ENCODE data around the gene ITIH6. TPM values are rescaled to one million over a fixed set of nuclear protein-coding genes. Genes with fewer than 3 reads are reported as not detected.
A peak's percentile ranks its signal among the peaks of the same experiment; 100 is the strongest.
"Not testable (repeated sequence)": the region's sequence is repeated elsewhere in the genome, so short reads cannot be mapped to it uniquely, and the experiment has no call there.

Gene ITIH6
- total and polyA plus RNA-seq, 2 donors from 2014 or later = not detected

DNA sequence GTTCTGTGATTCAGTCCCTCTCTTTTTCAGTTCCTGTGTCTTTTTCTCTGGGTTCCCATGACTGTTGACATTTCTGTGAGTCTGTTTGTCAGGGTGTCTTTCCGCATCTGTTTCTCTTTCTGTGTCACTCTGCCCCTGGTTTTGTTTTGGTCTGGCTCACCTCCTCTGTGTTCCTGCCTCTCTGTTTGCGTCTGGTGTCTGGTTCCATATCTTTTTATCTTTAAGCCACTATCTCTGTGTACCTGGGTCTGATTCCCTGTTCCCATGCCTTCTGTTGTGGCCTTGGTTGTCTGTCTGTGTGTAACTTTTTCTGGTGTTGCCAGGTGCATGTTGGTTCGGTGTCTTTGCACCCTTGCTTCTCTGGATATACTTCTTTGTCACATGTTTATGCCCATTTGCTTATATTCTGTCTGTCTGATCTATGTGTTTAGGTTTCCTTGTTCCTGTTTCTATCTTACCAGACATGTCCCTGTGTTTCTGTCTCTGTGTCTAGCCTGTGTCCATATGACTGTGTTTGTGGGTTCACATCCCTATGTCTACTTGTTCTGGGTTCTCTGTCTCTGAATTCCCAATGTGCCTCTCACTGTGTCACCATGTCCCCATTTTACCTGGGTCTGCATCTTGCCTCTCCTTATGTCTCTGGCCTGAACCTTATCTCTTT is 50.2 kb downstream of the ITIH6 start:
- Histone ChIP-seq H3K9me3 (ENCODE audit: control insufficient read depth in 2 of 3, insufficient read depth in 1 of 3, low read length in 3 of 3) (no peaks in the 10 kb centered on the region), H3K27ac (ENCODE audit: low read depth in 2 of 2, low read length in 2 of 2) (no peak overlapping the region), H3K4me3 (ENCODE audit: low read length in 3 of 3) (no peak overlapping the region), H3K4me1 (ENCODE audit: control insufficient read depth in 2 of 3, insufficient read depth in 2 of 3, low read depth in 1 of 3, low read length in 3 of 3) (no peaks in the 10 kb centered on the region), H3K36me3 (ENCODE audit: control insufficient read depth in 2 of 3, insufficient read depth in 3 of 3, low read length in 3 of 3) (no peaks in the 10 kb centered on the region), H3K9ac (ENCODE audit: low read length in 3 of 3) (no peak overlapping the region), H3K27me3 (ENCODE audit: control insufficient read depth, insufficient read depth, low read length) (no peaks in the 10 kb centered on the region)
- DNase-seq (no peak), FAIRE-seq (no peak)
- intact Hi-C loops (cut with DNase I) = no loop called here
- TF ChIP-seq, protein P1, sequence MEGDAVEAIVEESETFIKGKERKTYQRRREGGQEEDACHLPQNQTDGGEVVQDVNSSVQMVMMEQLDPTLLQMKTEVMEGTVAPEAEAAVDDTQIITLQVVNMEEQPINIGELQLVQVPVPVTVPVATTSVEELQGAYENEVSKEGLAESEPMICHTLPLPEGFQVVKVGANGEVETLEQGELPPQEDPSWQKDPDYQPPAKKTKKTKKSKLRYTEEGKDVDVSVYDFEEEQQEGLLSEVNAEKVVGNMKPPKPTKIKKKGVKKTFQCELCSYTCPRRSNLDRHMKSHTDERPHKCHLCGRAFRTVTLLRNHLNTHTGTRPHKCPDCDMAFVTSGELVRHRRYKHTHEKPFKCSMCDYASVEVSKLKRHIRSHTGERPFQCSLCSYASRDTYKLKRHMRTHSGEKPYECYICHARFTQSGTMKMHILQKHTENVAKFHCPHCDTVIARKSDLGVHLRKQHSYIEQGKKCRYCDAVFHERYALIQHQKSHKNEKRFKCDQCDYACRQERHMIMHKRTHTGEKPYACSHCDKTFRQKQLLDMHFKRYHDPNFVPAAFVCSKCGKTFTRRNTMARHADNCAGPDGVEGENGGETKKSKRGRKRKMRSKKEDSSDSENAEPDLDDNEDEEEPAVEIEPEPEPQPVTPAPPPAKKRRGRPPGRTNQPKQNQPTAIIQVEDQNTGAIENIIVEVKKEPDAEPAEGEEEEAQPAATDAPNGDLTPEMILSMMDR (IDR thresholded peaks at IDR 0.05; ENCODE audit: borderline replicate concordance, extremely low read depth, insufficient read depth) = no peak

DNA sequence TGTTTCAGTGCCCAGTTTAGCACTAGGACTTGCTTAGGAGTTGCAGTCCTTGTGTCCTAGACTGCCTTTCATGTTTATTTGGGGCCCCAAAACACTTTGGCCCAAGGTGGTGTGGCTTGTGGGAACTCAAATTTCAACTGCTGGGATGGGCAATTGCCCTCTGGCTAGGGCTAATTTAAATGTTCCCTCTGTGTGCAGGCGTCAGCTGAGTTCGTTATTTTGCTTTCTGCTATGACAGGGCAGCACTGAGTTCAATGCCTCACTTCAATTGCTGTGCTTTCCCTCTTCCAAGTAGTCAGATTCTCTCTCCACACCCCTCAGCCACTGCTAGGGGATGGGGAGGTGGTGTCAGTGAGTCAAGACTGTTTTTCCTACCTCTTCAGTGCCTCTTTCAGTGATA is 51.1 kb downstream of the ITIH6 start:
- intact Hi-C loops (cut with DNase I) = no loop called here
- no peak for FAIRE-seq

DNA sequence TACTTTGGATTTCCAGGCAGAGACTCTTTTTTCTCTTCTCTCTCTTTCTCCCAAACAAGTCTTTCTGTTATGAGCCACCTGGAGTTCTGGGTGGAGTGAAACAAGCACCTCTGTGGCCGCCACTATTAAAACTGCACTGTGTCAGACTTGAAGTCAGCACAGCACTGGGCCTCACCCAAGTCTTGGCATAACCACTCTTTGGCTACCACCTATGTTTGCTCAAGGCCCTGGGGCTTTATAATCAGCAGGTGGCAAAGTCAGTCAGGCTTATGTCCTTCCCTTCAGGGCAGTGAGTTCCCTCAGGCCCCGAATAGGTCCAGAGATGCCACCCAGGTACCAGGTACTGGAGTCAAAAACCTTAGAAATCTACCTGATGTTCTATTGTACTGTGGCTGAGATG is 52.4 kb downstream of the ITIH6 start:
- Histone ChIP-seq H3K9ac (ENCODE audit: low read length in 3 of 3) (no peak overlapping the region), H3K36me3 (ENCODE audit: control insufficient read depth in 2 of 3, insufficient read depth in 3 of 3, low read length in 3 of 3) (no peaks in the 10 kb centered on the region), H3K9me3 (ENCODE audit: control insufficient read depth in 2 of 3, insufficient read depth in 1 of 3, low read length in 3 of 3) (no peaks in the 10 kb centered on the region), H3K27me3 (ENCODE audit: control insufficient read depth, insufficient read depth, low read length) (no peaks in the 10 kb centered on the region), H3K27ac (ENCODE audit: low read depth in 2 of 2, low read length in 2 of 2) (no peak overlapping the region), H3K4me3 (ENCODE audit: low read length in 3 of 3) (no peak overlapping the region), H3K4me1 (ENCODE audit: control insufficient read depth in 2 of 3, insufficient read depth in 2 of 3, low read depth in 1 of 3, low read length in 3 of 3) (no peaks in the 10 kb centered on the region)
- intact Hi-C loops (cut with DNase I) = no loop called here
- no peak for DNase-seq
- no peak for FAIRE-seq
- TF ChIP-seq, protein P1 (IDR thresholded peaks at IDR 0.05; ENCODE audit: borderline replicate concordance, extremely low read depth, insufficient read depth) = no peak

More for the DNA sequence above, 51.1 kb downstream of the ITIH6 start:
- Histone ChIP-seq H3K27me3 (ENCODE audit: control insufficient read depth, insufficient read depth, low read length) (no peaks in the 10 kb centered on the region), H3K4me1 (ENCODE audit: control insufficient read depth in 2 of 3, insufficient read depth in 2 of 3, low read depth in 1 of 3, low read length in 3 of 3) (no peaks in the 10 kb centered on the region), H3K4me3 (ENCODE audit: low read length in 3 of 3) (no peak overlapping the region), H3K36me3 (ENCODE audit: control insufficient read depth in 2 of 3, insufficient read depth in 3 of 3, low read length in 3 of 3) (no peaks in the 10 kb centered on the region), H3K9ac (ENCODE audit: low read length in 3 of 3) (no peak overlapping the region), H3K9me3 (ENCODE audit: control insufficient read depth in 2 of 3, insufficient read depth in 1 of 3, low read length in 3 of 3) (no peaks in the 10 kb centered on the region), H3K27ac (ENCODE audit: low read depth in 2 of 2, low read length in 2 of 2) (no peak overlapping the region)
- TF ChIP-seq, protein P1 (IDR thresholded peaks at IDR 0.05; ENCODE audit: borderline replicate concordance, extremely low read depth, insufficient read depth) = no peak
- no peak for DNase-seq

DNA sequence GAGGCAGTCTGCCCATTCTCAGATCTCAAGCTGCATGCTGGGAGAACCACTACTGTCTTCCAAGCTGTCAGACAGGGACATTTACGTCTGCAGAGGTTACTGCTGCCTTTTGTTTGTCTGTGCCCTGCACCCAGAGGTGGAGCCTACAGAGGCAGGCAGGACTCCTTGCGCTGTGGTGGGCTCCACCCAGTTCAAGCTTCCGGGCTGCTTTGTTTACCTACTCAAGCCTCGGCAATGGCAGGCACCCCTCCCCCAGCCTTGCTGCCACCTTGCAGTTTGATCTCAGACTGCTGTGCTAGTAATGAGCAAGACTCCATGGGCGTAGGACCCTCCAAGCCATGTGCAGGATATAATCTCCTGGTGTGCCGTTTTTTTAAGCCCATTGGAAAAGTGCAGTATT is 59.5 kb downstream of the ITIH6 start:
- H3K4me1 ChIP-seq (ENCODE audit: control insufficient read depth in 2 of 3, insufficient read depth in 2 of 3, low read depth in 1 of 3, low read length in 3 of 3); H3K36me3 ChIP-seq (ENCODE audit: control insufficient read depth in 2 of 3, insufficient read depth in 3 of 3, low read length in 3 of 3); DNase-seq; H3K27me3 ChIP-seq (ENCODE audit: control insufficient read depth, insufficient read depth, low read length); H3K27ac ChIP-seq (ENCODE audit: low read depth in 2 of 2, low read length in 2 of 2); FAIRE-seq; H3K9me3 ChIP-seq (ENCODE audit: control insufficient read depth in 2 of 3, insufficient read depth in 1 of 3, low read length in 3 of 3); intact Hi-C loops (cut with DNase I); H3K9ac ChIP-seq (ENCODE audit: low read length in 3 of 3); H3K4me3 ChIP-seq (ENCODE audit: low read length in 3 of 3): not testable (repeated sequence)

DNA sequence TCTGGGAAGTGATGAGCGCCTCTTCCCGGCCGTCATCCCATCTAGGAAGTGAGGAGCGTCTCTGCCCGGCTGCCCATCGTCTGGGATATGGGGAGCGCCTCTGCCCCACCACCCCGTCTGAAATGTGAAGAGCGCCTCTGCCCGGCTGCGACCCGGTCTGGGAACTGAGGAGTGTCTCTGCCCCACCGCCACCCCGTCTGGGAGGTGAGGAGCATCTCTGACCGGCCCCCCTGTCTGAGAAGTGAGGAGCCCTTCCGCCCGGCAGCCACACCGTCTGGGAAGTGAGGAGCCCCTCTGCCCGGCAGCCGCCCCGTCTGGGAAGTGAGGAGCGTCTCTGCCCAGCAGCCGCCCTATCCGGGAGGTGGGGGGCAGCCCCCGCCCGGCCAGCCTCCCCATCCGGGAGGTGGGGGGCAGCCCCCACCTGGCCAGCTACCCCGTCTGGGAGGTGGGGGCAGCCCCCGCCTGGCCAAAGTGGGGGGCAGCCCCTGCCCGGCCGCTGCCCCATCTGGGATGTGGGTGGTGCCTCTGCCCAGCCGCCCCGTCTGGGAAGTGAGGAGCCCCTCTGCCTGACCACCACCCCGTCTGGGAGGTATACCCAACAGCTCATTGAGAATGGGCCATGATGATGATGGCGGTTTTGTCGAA is 61.6 kb downstream of the ITIH6 start:
- intact Hi-C loops (cut with DNase I); H3K9ac ChIP-seq (ENCODE audit: low read length in 3 of 3); H3K4me3 ChIP-seq (ENCODE audit: low read length in 3 of 3); H3K36me3 ChIP-seq (ENCODE audit: control insufficient read depth in 2 of 3, insufficient read depth in 3 of 3, low read length in 3 of 3); H3K4me1 ChIP-seq (ENCODE audit: control insufficient read depth in 2 of 3, insufficient read depth in 2 of 3, low read depth in 1 of 3, low read length in 3 of 3); H3K9me3 ChIP-seq (ENCODE audit: control insufficient read depth in 2 of 3, insufficient read depth in 1 of 3, low read length in 3 of 3); H3K27ac ChIP-seq (ENCODE audit: low read depth in 2 of 2, low read length in 2 of 2); FAIRE-seq; H3K27me3 ChIP-seq (ENCODE audit: control insufficient read depth, insufficient read depth, low read length): not testable (repeated sequence)
- DNase-seq = peak in 1 of 5 donors; percentile 56

Measured in kidney (tissue), 14 donors.